HAP-1 (cell line): ENCODE results near the gene HTRA2.

ENCODE experiments used
- DNase-seq, 2 experiments: peaks; one replicate each; pipeline ENCODE4 v3.0.0-alpha.2; 2016 to 2020; ENCODE audit warnings: low spot score in 2 of 2
- H3K27me3 ChIP-seq: fragments of 250-450 bp; sonication (Bioruptor Pico); 2 replicates; pipeline ENCODE4 v1.5.1; 2020; ENCODE audit warnings: low read depth, mild to moderate bottlenecking, moderate library complexity
- H3K36me3 ChIP-seq: fragments of 250-450 bp; sonication (Bioruptor Pico); replicated peaks from 2 replicates; pipeline ENCODE4 v1.5.1; 2020; ENCODE audit warnings: mild to moderate bottlenecking
- H3K4me1 ChIP-seq: fragments of 250-450 bp; sonication (Bioruptor Pico); 2 replicates; pipeline ENCODE4 v1.5.1; 2020; ENCODE audit warnings: mild to moderate bottlenecking
- H3K4me3 ChIP-seq: fragments of 250-450 bp; sonication (Bioruptor Pico); 2 replicates; pipeline ENCODE4 v1.5.1; 2020; ENCODE audit warnings: mild to moderate bottlenecking, moderate library complexity
- H3K9me3 ChIP-seq: fragments of 250-450 bp; sonication (Bioruptor Pico); 2 replicates; pipeline ENCODE4 v1.5.1; 2020; ENCODE audit warnings: mild to moderate bottlenecking, moderate library complexity
- in situ Hi-C: fragments of 300-500 bp; cut with MboI; formaldehyde crosslinking; loops from 3 replicates; pipeline ENCODE4 v1.14.3; 2020; ENCODE audit warnings: low sequenced_read_pairs, inconsistent platforms, mixed read lengths

Gene HTRA2

DNA sequence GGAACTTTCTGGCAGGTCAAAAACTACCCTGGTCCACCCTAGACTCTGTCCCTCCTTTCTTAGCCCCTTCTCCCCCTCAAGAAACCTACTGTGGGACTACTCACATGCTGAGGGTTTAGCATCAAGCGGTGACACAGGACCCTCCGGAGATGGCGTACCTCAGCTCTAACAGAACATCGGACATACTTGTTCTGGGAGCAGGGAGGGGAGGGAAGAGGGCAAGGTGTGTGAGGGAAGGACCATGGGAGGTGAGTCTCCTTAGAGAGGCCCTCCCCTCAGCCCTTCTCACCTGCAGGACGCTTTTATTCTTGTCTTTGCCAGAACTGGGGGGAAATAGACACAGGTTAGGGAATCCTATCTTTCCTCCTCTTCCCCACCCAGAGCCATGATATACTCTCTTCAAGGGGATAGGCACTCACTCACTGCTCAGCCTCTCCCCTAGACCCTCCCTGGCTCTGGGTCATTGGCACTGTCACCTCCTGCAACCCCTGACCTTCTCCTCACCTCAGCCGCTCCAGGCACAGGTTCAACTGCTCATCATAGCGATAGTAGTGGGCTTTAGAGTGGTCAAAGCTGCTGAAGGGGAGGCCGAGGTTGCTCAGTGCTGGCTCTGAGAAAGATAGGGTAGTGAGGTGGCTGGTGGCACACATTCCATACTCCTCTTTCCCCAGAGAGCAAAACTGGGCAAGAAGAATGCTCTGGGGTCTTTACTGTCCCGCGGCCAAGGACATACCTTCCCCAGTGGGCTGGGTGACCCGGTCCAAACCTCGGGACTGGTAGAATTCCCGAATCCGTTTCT, 24.1 kb upstream of the HTRA2 start:
- Histone ChIP-seq H3K4me3 (no peak overlapping the region), H3K9me3 (no peaks in the 10 kb centered on the region), H3K36me3 (peaks cover 14% of the 10 kb centered on the region), H3K4me1 (peaks cover 4% of the 10 kb centered on the region), H3K27me3 (no peaks in the 10 kb centered on the region)
- in situ Hi-C loops: no loop called here
- DNase-seq: no peak

DNA sequence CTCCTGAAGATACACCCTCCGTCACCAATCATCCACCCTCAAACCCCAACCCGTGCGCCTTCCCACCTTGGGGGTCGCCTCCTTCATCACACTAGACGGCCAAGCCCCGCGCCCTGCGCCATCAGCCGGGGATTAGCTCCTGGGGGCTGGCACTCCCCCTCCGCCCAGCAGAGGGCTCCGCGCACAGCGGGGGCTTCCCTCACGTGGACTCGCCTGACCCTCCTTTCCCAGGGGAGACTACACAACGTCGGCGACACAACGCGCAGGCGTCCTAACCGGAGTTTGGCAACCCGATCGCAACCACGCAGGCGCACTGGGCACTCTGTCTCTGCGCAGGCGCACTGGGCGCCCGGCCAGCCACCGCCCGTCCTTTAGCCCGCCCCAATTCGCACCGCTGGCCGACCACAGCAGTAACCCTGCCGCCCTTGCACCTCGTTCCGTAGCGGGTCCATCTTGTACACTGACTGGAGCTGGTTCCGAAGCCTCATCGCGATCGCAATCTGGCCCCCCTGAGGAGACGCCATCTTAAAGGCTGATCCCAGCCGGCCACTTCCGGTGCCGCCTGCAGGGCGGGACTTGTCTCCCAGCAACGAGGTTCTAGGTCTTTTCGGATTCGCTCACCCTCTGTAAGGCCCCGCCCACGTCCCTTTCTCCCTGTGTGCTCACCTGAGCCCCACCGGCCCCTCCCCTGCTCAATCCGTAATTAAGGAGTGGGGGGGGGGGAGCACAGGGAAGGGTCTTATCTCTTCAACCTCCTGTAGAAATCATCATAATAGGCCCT, 22.4 kb upstream of the HTRA2 start, which contains the start of gene PCGF1:
PCGF1 (minus strand) TSS at position 551 of the 781 bp plus-strand sequence; CDS start at position 524, 27 bp downstream.
- peak; percentile 96 to 99 for DNase-seq
- peak within 1 kb of the TSS; percentile 99 for H3K4me3 ChIP-seq
- H3K9me3 ChIP-seq: no peaks in the 10 kb centered on the region
- in situ Hi-C loops: no loop called here
- H3K4me1 ChIP-seq: peaks cover 4% of the 10 kb centered on the region
- H3K27me3 ChIP-seq: no peaks in the 10 kb centered on the region
- peaks cover 14% of the 10 kb centered on the region for H3K36me3 ChIP-seq

DNA sequence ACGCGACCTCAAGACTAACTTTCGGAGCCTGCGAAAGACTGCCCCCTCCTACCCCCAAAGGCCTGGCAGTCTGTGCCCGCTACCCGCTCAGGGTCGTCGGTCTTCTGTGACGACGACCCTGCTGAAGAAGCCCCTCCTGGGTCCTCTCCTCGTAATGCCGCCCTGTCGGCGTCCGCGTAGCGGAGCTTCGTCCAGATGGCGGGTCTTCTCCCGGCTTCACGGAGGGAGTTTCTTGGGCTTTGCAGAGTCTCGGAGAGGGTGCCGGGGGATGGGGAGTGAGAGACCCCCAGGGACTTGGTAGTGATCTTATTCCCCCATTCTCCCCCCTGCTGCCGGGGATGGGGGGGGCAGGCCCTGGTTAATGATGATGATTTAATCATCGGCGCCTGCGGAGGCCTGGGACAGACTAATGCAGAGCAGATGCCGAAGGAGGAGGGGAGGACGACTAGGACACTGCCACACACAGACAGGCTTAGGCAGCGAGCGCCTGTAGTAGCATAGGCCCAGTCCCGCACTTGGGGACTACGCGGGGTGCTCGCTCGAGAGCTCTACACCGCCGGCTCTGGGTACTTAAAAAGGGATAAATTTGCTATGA, 21.7 kb upstream of the HTRA2 start:
- no peak for DNase-seq
- in situ Hi-C loops: no loop called here

DNA sequence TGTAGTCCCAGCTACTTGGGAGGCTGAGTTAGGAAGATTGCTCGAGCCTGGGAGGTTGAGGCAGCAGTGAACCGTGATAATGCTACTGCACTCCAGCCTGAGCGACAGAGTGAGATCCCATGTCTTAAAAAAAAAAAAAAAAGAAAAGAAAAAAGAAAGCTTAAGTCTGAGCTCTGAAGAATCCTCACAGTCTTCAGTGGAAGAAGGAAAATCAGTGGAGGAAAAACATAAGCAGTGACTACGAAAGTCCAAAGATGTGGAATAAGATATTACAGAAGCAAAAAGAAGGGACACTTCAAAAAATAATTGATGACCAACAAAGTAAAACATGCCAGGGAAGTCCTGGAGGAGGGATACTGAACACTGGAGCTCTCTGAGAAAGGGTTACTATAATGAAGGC, 19.5 kb upstream of the HTRA2 start:
- Histone ChIP-seq H3K27me3 (no peaks in the 10 kb centered on the region), H3K36me3 (peaks cover 9% of the 10 kb centered on the region), H3K4me1 (peaks cover 4% of the 10 kb centered on the region), H3K4me3 (no peak overlapping the region), H3K9me3 (no peaks in the 10 kb centered on the region)
- no peak for DNase-seq
- in situ Hi-C loops: no loop called here

More for the DNA sequence above, 21.7 kb upstream of the HTRA2 start:
- Histone ChIP-seq H3K36me3 (peaks cover 14% of the 10 kb centered on the region), H3K4me3 (peak overlapping the region; percentile 99), H3K9me3 (no peaks in the 10 kb centered on the region), H3K27me3 (no peaks in the 10 kb centered on the region), H3K4me1 (peaks cover 4% of the 10 kb centered on the region)

DNA sequence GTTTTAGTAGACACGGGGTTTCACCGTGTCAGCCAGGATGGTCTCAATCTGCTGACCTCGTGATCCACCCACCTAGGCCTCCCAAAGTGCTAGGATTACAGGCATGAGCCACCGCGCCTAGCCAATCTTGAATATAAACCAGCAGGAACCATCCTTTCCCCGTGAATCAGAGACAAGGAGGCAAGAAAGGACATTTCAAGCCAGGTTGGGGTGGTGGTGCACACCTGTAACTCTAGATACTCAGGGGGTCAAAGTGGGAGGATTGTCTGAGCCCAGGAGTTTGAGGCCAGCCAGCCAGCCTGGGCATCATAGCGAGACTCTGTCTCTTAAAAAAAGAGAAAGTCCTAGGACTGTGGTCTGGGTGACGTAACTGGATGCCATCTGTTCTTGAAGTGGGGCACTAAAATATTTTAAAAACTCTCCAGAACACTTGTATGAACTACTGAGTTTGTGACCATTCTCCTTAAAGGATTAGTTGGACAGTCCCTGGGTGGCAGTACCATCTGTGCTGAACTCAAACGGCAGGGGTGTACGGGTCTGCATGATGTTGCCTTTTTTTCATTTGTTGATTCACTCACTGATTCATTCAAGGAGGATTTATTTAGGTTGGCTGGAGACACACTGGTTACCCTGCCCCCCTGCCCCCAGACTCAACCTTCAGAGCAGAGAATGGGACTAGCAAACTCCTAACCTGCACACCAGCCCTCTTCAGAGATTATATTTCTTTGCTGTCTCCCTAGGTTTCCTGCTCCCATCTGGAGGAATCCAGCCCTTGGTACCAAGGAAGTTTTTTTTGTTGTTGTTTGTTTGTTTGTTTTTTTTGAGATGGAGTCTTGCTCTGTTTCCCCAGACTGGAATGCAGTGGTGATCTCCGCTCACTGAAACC, 18.4 kb upstream of the HTRA2 start:
- H3K9me3 ChIP-seq: no peaks in the 10 kb centered on the region
- H3K27me3 ChIP-seq: no peaks in the 10 kb centered on the region
- H3K4me1 ChIP-seq: peaks cover 4% of the 10 kb centered on the region
- no peak for DNase-seq
- H3K4me3 ChIP-seq: no peak overlapping the region
- no peaks in the 10 kb centered on the region for H3K36me3 ChIP-seq
- in situ Hi-C loops: no loop called here

DNA sequence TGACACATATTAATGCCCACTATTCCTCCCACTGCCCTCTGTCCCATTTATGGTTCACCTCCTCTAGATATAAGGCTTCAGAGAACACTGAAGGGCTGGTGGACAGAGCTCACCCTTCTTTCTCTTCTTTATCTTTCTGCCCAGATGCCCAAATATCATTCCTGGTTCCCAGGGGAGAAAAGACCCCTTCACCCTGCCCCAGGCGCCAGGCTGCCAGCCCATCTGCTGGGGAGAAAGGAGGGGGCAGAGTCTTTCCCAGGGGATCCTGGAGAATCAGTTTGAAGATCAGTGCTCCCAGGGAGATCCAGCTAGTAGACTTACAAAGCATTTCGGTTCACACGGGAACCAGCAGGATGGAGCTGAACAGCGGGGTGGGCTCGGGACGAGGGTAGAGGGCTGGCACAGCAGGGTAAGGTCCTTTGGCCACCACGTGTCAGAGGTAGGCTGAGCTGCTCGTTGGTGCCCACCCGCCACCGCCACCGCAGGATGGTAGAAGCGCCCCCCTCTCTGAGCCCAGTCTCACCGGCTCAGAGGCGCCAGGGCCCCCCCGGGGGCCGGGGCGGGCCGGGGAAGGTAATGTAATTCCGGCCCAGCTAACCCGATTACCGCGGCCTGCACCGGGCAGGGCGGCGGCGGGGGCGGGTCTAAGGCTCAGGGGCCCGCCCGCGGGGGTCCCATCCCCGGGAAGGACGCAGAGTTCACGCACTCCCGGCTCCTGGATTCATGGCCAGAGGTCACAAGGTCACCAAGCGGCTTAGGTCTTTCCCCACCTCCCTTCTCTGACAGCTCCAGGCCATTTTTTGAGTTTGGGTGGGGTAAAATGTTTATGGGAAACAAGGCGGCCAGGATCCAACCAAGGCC, 16.8 kb upstream of the HTRA2 start:
- no peaks in the 10 kb centered on the region for H3K27me3 ChIP-seq
- H3K4me3 ChIP-seq: no peak overlapping the region
- H3K36me3 ChIP-seq: no peaks in the 10 kb centered on the region
- no peaks in the 10 kb centered on the region for H3K9me3 ChIP-seq
- in situ Hi-C loops: no loop called here
- DNase-seq: no peak
- no peaks in the 10 kb centered on the region; the same call in 1 of the 2 replicates for H3K4me1 ChIP-seq

DNA sequence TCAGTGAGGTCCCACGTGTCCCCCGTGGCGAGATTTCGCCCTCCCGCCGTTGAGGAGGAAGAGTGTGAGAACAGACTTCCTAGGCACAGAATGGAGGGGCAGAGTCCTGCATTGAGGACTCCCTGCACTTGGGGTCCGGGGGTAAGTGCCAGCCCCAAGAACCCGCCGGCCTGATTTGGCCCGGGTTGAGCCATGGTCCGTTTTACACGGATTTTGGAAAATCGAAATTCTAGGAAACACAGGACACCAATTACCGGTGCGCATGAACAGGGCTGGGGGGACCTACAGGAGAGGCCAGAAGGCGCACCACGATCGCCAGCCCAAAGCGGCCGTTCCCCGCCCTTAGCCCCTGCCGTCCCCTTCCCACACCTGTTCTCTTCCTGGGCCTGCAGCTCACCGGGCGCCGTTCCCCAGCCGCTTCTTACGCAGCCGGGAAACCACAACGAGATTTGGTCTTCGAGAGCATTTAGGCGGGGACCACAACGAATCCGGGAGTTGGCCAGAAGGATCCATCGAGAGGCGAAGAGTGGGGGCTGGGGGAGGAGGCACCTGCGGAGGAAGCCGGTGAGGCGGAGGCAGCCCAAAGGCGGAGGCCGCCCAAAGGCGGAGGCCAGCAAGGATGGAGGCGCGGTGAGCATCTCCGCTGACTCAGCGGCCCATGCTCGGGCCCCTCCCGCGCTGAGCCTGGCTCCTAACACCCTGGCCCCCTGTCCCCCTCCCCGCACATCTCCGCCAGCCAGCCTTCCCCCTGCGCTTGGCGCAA, 15.9 kb upstream of the HTRA2 start:
- in situ Hi-C loops: no loop called here
- H3K4me1 ChIP-seq: no peaks in the 10 kb centered on the region
- H3K4me3 ChIP-seq: no peak overlapping the region
- H3K36me3 ChIP-seq: no peaks in the 10 kb centered on the region
- no peak for DNase-seq
- no peaks in the 10 kb centered on the region for H3K9me3 ChIP-seq
- H3K27me3 ChIP-seq: no peaks in the 10 kb centered on the region

DNA sequence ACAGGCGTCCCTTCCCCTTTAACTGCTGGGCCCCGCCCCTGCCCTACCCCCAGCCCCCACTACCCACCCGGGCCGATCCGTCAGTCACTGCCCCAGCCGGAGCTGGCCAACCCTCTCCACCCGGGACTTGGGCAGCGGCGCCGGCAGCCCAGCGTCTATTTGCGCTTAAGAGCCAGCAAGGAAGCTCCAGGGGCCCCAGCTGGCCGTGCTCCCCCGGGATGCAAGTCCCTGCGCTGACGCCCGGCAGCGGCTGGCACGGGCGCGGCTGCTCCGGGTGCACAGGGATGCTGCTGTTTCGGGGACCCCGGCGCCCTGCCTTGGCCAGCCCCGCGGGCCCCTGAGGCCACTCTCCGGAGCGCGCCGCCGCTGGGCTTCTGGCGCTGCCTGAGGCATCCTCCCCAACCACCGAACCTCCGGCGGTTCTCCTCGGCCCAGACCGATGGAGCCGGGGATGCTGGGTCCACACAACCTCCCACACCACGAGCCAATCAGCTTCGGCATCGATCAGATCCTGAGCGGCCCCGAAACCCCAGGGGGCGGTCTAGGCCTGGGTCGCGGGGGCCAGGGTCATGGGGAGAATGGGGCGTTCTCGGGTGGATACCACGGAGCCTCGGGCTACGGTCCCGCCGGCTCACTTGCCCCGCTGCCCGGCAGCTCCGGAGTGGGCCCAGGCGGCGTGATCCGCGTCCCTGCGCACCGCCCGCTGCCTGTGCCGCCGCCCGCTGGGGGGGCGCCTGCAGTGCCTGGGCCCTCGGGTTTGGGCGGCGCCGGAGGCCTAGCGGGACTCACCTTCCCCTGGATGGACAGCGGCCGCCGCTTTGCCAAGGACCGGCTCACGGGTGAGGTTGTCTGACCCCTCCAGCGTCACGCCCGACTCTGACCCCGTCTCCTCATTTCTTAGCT, 15.1 kb upstream of the HTRA2 start, which contains the start of gene TLX2:
TLX2 (plus strand) TSS at position 83 of the 903 bp plus-strand sequence; CDS start at position 440, 357 bp downstream.
- no peaks in the 10 kb centered on the region for H3K4me1 ChIP-seq
- in situ Hi-C loops: no loop called here
- no peaks in the 10 kb centered on the region for H3K27me3 ChIP-seq
- no peak within 1 kb of the TSS for H3K4me3 ChIP-seq
- no peak for DNase-seq
- no peaks in the 10 kb centered on the region for H3K9me3 ChIP-seq
- no peaks in the 10 kb centered on the region for H3K36me3 ChIP-seq

DNA sequence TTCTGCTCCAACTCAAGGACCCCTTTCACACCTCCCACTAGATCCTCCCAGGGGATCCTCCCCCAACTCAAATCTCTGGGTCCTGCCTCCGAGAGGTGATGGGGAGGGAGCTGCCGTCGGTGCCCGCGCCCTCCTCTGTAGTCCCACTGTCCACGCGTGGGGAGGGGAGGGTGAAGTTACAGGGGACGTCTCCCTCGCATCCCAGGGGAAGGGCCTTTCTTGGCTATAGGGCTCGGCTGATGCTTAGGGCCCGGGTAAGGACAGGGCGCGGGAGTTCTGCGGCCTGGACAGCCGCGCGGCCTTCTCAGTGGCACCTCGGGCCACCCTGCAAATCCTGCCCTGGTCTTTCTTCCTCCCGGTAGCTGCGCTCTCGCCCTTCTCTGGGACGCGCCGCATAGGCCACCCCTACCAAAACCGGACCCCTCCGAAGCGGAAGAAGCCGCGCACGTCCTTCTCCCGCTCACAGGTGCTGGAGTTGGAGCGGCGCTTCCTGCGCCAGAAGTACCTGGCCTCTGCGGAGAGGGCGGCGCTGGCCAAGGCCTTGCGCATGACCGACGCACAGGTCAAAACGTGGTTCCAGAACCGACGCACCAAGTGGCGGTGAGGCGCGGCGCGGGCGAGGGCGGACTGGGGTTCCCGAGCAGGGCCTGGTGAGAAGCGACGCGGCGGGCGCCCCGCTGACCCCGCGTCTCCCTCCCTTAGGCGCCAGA, 14.3 kb upstream of the HTRA2 start:
- H3K27me3 ChIP-seq: no peaks in the 10 kb centered on the region
- no peaks in the 10 kb centered on the region for H3K9me3 ChIP-seq
- no peaks in the 10 kb centered on the region for H3K36me3 ChIP-seq
- H3K4me1 ChIP-seq: no peaks in the 10 kb centered on the region
- in situ Hi-C loops: no loop called here
- DNase-seq: no peak
- no peak overlapping the region for H3K4me3 ChIP-seq

DNA sequence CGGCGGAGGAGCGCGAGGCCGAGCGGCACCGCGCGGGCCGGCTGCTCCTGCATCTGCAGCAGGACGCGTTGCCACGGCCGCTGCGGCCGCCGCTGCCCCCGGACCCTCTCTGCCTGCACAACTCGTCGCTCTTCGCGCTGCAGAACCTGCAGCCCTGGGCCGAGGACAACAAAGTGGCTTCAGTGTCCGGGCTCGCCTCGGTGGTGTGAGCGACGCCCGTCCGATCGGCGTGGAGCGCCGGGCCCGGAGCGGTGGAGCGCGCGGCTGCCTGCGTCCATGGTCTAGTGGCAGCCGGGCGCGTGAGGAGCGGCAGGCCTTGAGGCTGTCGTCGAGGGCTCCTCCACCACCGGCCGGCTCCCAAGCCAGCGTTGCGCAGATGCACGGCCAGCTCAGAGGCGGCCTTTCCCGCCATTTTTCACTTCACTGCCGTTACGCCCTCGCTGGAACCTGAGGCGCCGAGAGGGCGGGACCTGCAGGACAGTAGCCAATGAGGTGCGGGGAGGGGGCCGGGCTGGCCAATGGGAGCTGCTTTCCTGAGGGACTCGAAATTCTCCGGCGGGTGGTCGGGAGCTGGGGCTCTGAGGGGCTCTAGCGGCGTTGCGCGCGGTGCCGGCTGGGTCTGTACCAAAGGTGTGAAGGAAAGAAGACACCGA, 13.6 kb upstream of the HTRA2 start:
- H3K27me3 ChIP-seq: no peaks in the 10 kb centered on the region
- H3K36me3 ChIP-seq: no peaks in the 10 kb centered on the region
- H3K9me3 ChIP-seq: no peaks in the 10 kb centered on the region
- H3K4me1 ChIP-seq: no peaks in the 10 kb centered on the region
- DNase-seq: no peak
- H3K4me3 ChIP-seq: no peak overlapping the region
- in situ Hi-C loops: no loop called here
